DOHH2 (cell line): Measurements from ENCODE around the gene MBD2.

ENCODE experiments used
- CTCF ChIP-seq: fragments of 200-600 bp; sonication (generic); IDR thresholded peaks from one replicate; pipeline ENCODE4 v1.5.1; 2014; ENCODE audit warnings: antibody characterized with exemption, mild to moderate bottlenecking, low read depth, low read length; ENCODE audit not compliant: poor library complexity, severe bottlenecking
- EZH2phosphoT487 ChIP-seq: fragments of 200-600 bp; sonication (generic); IDR thresholded peaks from 2 replicates; pipeline ENCODE4 v1.6.1; 2017; ENCODE audit warnings: borderline replicate concordance, mild to moderate bottlenecking, antibody characterized with exemption, low read length, moderate library complexity, mixed read lengths

- no peak for TF ChIP-seq CTCF
- no peak for TF ChIP-seq EZH2phosphoT487
Measured at GRCh38 chr18:54254265-54254758, 29.8 kb upstream of the MBD2 start.
